K562 (cell line): ENCODE results near the gene BRD7. TPM values are rescaled to one million over a fixed set of nuclear protein-coding genes. Genes with fewer than 3 reads are reported as not detected.
A peak's percentile ranks its signal among the peaks of the same experiment; 100 is the strongest.

Experiments
- ATF3 ChIP-seq, 2 experiments: fragments of 450-650 bp in 1 of 2; sonication (generic) in 1 of 2; formaldehyde crosslinking in 1 of 2; IDR thresholded peaks in 1 of 2; conservative IDR thresholded peaks in 1 of 2; 2 replicates each; pipeline versions ENCODE4 v1.6.1 to v1.8.1; 2016 to 2023; ENCODE audit warnings: mild to moderate bottlenecking in 2 of 2, moderate library complexity in 2 of 2, inconsistent platforms in 1 of 2, missing genetic modification reagents in 1 of 2
- BCOR ChIP-seq: fragments of 450-650 bp; IDR thresholded peaks from 2 replicates; pipeline ENCODE4 v1.6.1; 2016
- GATAD2B ChIP-seq: fragments of 450-650 bp; IDR thresholded peaks from 2 replicates; pipeline ENCODE4 v1.6.1; 2017; ENCODE audit warnings: mild to moderate bottlenecking, borderline replicate concordance
- HLTF ChIP-seq: fragments of 450-650 bp; IDR thresholded peaks from 2 replicates; pipeline ENCODE4 v1.6.1; 2016
- LEF1 ChIP-seq: fragments of 450-650 bp; IDR thresholded peaks from 2 replicates; pipeline ENCODE4 v1.6.1; 2016; ENCODE audit warnings: mild to moderate bottlenecking
- MAZ ChIP-seq, 2 experiments: fragments of 450-650 bp in 1 of 2; sonication (generic) in 1 of 2; formaldehyde crosslinking; IDR thresholded peaks in 1 of 2; conservative IDR thresholded peaks in 1 of 2; 2 replicates each; pipeline versions ENCODE4 v1.4.0 to v1.5.0; 2020; ENCODE audit warnings: mild to moderate bottlenecking in 1 of 2, missing genetic modification reagents in 1 of 2
- MYBL2 ChIP-seq, 2 experiments: fragments of 450-650 bp in 1 of 2; sonication (generic) in 1 of 2; formaldehyde crosslinking in 1 of 2; IDR thresholded peaks; 2 replicates each; pipeline versions ENCODE4 v1.6.1 to v1.8.1; 2017 to 2022; ENCODE audit warnings: borderline replicate concordance in 1 of 2, inconsistent platforms in 1 of 2, low read depth in 1 of 2, mild to moderate bottlenecking in 1 of 2, missing genetic modification reagents in 1 of 2, moderate library complexity in 1 of 2
- PCBP1 ChIP-seq: fragments of 200-400 bp; formaldehyde crosslinking; IDR thresholded peaks from 2 replicates; pipeline ENCODE4 v1.6.1; 2018; ENCODE audit warnings: mild to moderate bottlenecking, low read depth, low read length; ENCODE audit not compliant: poor library complexity, severe bottlenecking
- SLC30A9 ChIP-seq: fragments of 250-450 bp; sonication (Bioruptor Pico); IDR thresholded peaks from 2 replicates; pipeline ENCODE4 v1.8.0; 2022; ENCODE audit warnings: mild to moderate bottlenecking, moderate library complexity
- SMARCA5 ChIP-seq: fragments of 450-650 bp; IDR thresholded peaks from 2 replicates; pipeline ENCODE4 v1.6.1; 2016
- ZFX ChIP-seq: sonication (generic); formaldehyde crosslinking; IDR thresholded peaks from 2 replicates; pipeline ENCODE4 v1.8.0; 2022; ENCODE audit warnings: mild to moderate bottlenecking, missing genetic modification reagents, moderate library complexity
- ZNF609 ChIP-seq: sonication (generic); formaldehyde crosslinking; IDR thresholded peaks from 2 replicates; pipeline ENCODE4 v1.8.1; 2023; ENCODE audit warnings: missing genetic modification reagents, mild to moderate bottlenecking, borderline replicate concordance
- polyA plus RNA-seq, 8 experiments: library from polyadenylated mRNA; depleted of rRNA in 4 of 8; stranded (reverse) in 5 of 8; unstranded in 3 of 8; fragments of >200 nt; fragmentation: Nextera tagmentation in 2 of 8; fragmentation: Illumina TruSeq in 1 of 8; extraction: Ambion mirVana in 2 of 8; extraction: Trizol in 1 of 8; gene quantifications; 2 replicates each; pipeline versions ENCODE4 v1.2.1 to v1.2.3, GENCODE V29; 2011 to 2014; ENCODE audit warnings: inconsistent platforms in 1 of 8, missing spikeins in 1 of 8
- total RNA-seq, 7 experiments: library from RNA; depleted of rRNA in 6 of 7; stranded (reverse); fragments of >200 nt in 6 of 7; fragmentation: Illumina TruSeq in 2 of 7; extraction: Trizol in 2 of 7; gene quantifications; 2 replicates each; pipeline versions ENCODE4 v1.2.1 to v1.2.3, GENCODE V29; 2011 to 2021; ENCODE audit warnings: low replicate concordance in 1 of 7
- TF ChIP-seq, protein P1 (sequence below): fragments of 250-450 bp; sonication (Bioruptor Pico); IDR thresholded peaks from 2 replicates; pipeline ENCODE4 v1.5.0; 2021; ENCODE audit warnings: mild to moderate bottlenecking, moderate library complexity
- TF ChIP-seq, protein P2 (sequence below): fragments of 250-450 bp; sonication (Bioruptor Pico); IDR thresholded peaks from 2 replicates; pipeline ENCODE4 v1.5.0; 2020; ENCODE audit warnings: mild to moderate bottlenecking
- TF ChIP-seq, protein P3 (sequence below): sonication (generic); formaldehyde crosslinking; IDR thresholded peaks from 2 replicates; pipeline ENCODE4 v1.8.1; 2023; ENCODE audit warnings: mild to moderate bottlenecking, missing genetic modification reagents

BRD7 gene
- total and polyA plus RNA-seq, 9 of the 15 experiments (the other 6 are each of a cell fraction or from before 2014, with no cell fraction given), result 20.6 to 101 (median 68.7) TPM

- TF ChIP-seq, protein P1, sequence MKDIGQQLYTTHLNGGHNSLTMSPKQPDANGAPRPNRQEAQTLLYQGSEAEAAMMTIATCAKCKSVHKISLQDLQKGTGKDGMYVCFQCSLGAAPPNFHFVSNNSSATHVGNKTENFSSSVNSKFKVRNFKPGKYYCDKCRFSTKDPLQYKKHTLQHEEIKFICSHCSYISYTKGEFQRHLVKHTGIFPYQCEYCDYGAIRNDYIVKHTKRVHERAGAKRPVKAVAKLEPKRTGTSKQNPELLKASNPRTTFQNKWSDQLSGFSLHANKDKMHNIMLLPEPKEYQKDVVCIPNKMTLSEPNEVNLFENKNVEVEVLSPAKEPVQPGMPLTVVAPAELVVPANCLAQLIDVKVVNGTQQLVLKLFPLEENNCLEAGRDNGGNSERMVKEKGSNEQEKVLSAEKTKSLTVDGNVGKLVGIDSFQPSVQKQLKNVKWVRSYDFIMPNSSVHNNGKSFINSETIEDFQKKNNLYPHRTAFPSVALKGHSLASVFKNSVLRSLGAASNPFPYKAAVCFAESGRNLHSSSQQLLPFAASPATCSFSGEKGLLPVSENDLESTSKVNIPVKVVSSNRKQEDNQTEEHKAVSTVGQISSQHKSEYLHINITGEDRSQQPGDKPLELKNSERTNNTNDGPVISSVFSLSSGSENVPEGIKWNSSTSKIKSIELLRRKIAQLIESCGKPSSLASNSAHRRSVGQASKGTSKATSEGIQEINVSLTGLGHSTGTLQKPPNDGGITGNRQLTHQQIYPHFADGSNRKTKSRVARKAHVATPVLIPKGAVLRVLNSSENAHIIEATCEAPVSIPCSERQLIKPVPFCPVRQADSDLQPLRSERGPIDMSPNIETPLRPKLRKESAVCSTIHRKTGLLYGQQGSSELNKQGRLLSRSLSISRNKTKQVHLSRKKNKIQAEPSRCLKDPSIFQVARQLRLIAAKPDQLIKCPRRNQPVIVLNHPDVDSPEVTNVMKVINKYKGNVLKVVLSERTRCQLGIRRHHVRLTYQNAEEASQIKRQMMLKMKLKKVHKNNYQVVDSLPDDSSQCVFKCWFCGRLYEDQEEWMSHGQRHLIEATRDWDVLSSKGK, result no peak
- 0 out of 2 replicates have a peak, but pooled peaks have one; percentile 61 for TF ChIP-seq SMARCA5
- TF ChIP-seq, protein P2, sequence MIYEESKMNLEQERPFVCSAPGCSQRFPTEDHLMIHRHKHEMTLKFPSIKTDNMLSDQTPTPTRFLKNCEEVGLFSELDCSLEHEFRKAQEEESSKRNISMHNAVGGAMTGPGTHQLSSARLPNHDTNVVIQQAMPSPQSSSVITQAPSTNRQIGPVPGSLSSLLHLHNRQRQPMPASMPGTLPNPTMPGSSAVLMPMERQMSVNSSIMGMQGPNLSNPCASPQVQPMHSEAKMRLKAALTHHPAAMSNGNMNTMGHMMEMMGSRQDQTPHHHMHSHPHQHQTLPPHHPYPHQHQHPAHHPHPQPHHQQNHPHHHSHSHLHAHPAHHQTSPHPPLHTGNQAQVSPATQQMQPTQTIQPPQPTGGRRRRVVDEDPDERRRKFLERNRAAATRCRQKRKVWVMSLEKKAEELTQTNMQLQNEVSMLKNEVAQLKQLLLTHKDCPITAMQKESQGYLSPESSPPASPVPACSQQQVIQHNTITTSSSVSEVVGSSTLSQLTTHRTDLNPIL, result no peak
- peak; percentile 91 for TF ChIP-seq BCOR
- TF ChIP-seq LEF1, result no peak
- TF ChIP-seq ATF3 (IDR thresholded peaks at IDR 0.05), result no peak
- TF ChIP-seq ATF3 (CRISPR knock-in tag; conservative IDR thresholded peaks at IDR 0.05), result no peak
- no peak for TF ChIP-seq ZFX (CRISPR knock-in tag)
- TF ChIP-seq GATAD2B, result no peak
- TF ChIP-seq ZNF609, result no peak
- no peak for TF ChIP-seq SLC30A9 (CRISPR knock-in tag)
- TF ChIP-seq MAZ (CRISPR knock-in tag; conservative IDR thresholded peaks at IDR 0.05 in 1 of 2, IDR thresholded peaks at IDR 0.05 in 1 of 2), result no peak
- TF ChIP-seq, protein P3, sequence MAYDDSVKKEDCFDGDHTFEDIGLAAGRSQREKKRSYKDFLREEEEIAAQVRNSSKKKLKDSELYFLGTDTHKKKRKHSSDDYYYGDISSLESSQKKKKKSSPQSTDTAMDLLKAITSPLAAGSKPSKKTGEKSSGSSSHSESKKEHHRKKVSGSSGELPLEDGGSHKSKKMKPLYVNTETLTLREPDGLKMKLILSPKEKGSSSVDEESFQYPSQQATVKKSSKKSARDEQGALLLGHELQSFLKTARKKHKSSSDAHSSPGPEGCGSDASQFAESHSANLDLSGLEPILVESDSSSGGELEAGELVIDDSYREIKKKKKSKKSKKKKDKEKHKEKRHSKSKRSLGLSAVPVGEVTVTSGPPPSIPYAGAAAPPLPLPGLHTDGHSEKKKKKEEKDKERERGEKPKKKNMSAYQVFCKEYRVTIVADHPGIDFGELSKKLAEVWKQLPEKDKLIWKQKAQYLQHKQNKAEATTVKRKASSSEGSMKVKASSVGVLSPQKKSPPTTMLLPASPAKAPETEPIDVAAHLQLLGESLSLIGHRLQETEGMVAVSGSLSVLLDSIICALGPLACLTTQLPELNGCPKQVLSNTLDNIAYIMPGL (CRISPR knock-in tag), result no peak
- TF ChIP-seq PCBP1, result no peak
- no peak for TF ChIP-seq MYBL2 (IDR thresholded peaks at IDR 0.05; ENCODE audit: low read depth)
- no peak for TF ChIP-seq MYBL2 (CRISPR knock-in tag; IDR thresholded peaks at IDR 0.05; ENCODE audit: borderline replicate concordance)
- no peak for TF ChIP-seq HLTF
Observed at GRCh38 chr16:50278251-50278650, 90.5 kb downstream of the BRD7 start (continued).
